ENCODE measurements around the gene CLTRN.

Gene CLTRN

GRCh38 chrX:15646543-15646942 is 18.1 kb downstream of the CLTRN start:
- no peak for DNase-seq

- DNase-seq, result no peak
Observed at GRCh38 chrX:15646031-15646430, 18.6 kb downstream of the CLTRN start.

GRCh38 chrX:15645266-15645665 is 19.3 kb downstream of the CLTRN start:
- no peak for DNase-seq

- DNase-seq, result no peak
Observed at GRCh38 chrX:15644560-15644872, 20.1 kb downstream of the CLTRN start.

GRCh38 chrX:15643786-15644559 is 20.6 kb downstream of the CLTRN start:
- DNase-seq, result no peak

GRCh38 chrX:15631637-15632036 is 33.0 kb downstream of the CLTRN start:
- no peak for DNase-seq

- no peak for DNase-seq
Observed at GRCh38 chrX:15623054-15623453, 41.6 kb downstream of the CLTRN start.

- peak; percentile 1 for DNase-seq
Observed at GRCh38 chrX:15619053-15619755, 45.4 kb downstream of the CLTRN start.

- DNase-seq, result no peak
Observed at GRCh38 chrX:15617111-15617510, 47.5 kb downstream of the CLTRN start.

GRCh38 chrX:15616531-15616930 is 48.1 kb downstream of the CLTRN start:
- DNase-seq, result no peak

GRCh38 chrX:15607067-15607466 is 57.5 kb downstream of the CLTRN start:
- no peak for DNase-seq

GRCh38 chrX:15606136-15606535 is 58.5 kb downstream of the CLTRN start:
- no peak for DNase-seq

GRCh38 chrX:15605226-15605625 is 59.4 kb downstream of the CLTRN start:
- no peak for DNase-seq

- no peak for DNase-seq
Observed at GRCh38 chrX:15602761-15603160, 61.8 kb downstream of the CLTRN start.

GRCh38 chrX:15601932-15602331 is 62.7 kb downstream of the CLTRN start:
- no peak for DNase-seq

- no peak for DNase-seq
Observed at GRCh38 chrX:15600745-15601144, 63.9 kb downstream of the CLTRN start, which contains the start of gene ACE2. TSS of gene ACE2 (minus strand) at chrX:15600960. CDS start at chrX:15600911, 49 bp downstream.

GRCh38 chrX:15600049-15600448 is 64.6 kb downstream of the CLTRN start:
- no peak for DNase-seq

- DNase-seq, result no peak
Observed at GRCh38 chrX:15599461-15599860, 65.1 kb downstream of the CLTRN start.

- no peak for DNase-seq
Observed at GRCh38 chrX:15598026-15598425, 66.6 kb downstream of the CLTRN start.

- no peak for DNase-seq
Observed at GRCh38 chrX:15594371-15594770, 70.2 kb downstream of the CLTRN start.

GRCh38 chrX:15579778-15580747 is 84.5 kb downstream of the CLTRN start:
- DNase-seq, result no peak

Measured in fibroblast of skin of right quadriceps (primary cell).